MCF 10A (cell line): ENCODE measurements around the gene AZIN2. TPM values are rescaled to one million over a fixed set of nuclear protein-coding genes. Genes with fewer than 3 reads are reported as not detected.
"Not testable (repeated sequence)": the region's sequence is repeated elsewhere in the genome, so short reads cannot be mapped to it uniquely, and the experiment has no call there.

ENCODE experiments used
- BruUV-seq: library from RNA; stranded (reverse); fragments of 400-500 nt; replicated peaks from 2 replicates; lab custom pipeline; 2021; lab: Mats Ljungman, UMichigan
- CTCF ChIA-PET: fragments of 300-600 bp; sonication (Branson Sonifier 250); formaldehyde crosslinking; extraction: SDS; loops from one replicate; lab custom pipeline; 2021; ENCODE audit warnings: antibody characterized with exemption, inconsistent platforms; lab: Yijun Ruan, JAX
- POLR2A ChIA-PET: fragments of 300-600, 350-650 bp; sonication (Branson Sonifier 250); formaldehyde crosslinking; extraction: SDS; loops from one replicate; lab custom pipeline; 2020; ENCODE audit warnings: antibody characterized with exemption, inconsistent platforms; lab: Yijun Ruan, JAX
- DNase-seq: peaks from one replicate; pipeline ENCODE4 v3.0.0-alpha.2; 2018; ENCODE audit not compliant: unreplicated experiment
- H3K27ac Mint-ChIP-seq: one replicate; pipeline ENCODE4 v1.8.0; 2022; ENCODE audit warnings: mild to moderate bottlenecking, low read depth, mixed read lengths; ENCODE audit not compliant: unreplicated experiment
- H3K27me3 Mint-ChIP-seq: one replicate; pipeline ENCODE4 v1.8.0; 2022; ENCODE audit warnings: mixed read lengths; ENCODE audit not compliant: insufficient read depth, unreplicated experiment
- H3K36me3 Mint-ChIP-seq: one replicate; pipeline ENCODE4 v1.8.0; 2022; ENCODE audit warnings: mild to moderate bottlenecking, moderate library complexity, mixed read lengths; ENCODE audit not compliant: insufficient read depth, unreplicated experiment
- H3K4me1 Mint-ChIP-seq: one replicate; pipeline ENCODE4 v1.8.0; 2022; ENCODE audit warnings: mixed read lengths; ENCODE audit not compliant: insufficient read depth, unreplicated experiment
- H3K4me3 Mint-ChIP-seq: one replicate; pipeline ENCODE4 v1.8.0; 2022; ENCODE audit warnings: mild to moderate bottlenecking, moderate library complexity, mixed read lengths; ENCODE audit not compliant: unreplicated experiment
- H3K9me3 Mint-ChIP-seq: one replicate; pipeline ENCODE4 v1.8.0; 2022; ENCODE audit warnings: mixed read lengths; ENCODE audit not compliant: unreplicated experiment
- intact Hi-C: fragments of 100-400 bp; cut with micrococcal nuclease; formaldehyde crosslinking; loops from 2 replicates; pipeline ENCODE4 v1.14.1; 2022
- total RNA-seq: library from RNA; stranded (reverse); gene quantifications from 2 replicates; pipeline ENCODE4 v1.2.3, GENCODE V29; 2022
- TF ChIP-seq, protein P1 (sequence below): fragments of 200-600 bp; IDR thresholded peaks from one replicate; pipeline ENCODE4 v1.8.0; 2022; ENCODE audit warnings: antibody characterized with exemption, mild to moderate bottlenecking; ENCODE audit not compliant: unreplicated experiment

Gene AZIN2
- total RNA-seq, 1 experiment from 2014 or later = 1.6 TPM

DNA sequence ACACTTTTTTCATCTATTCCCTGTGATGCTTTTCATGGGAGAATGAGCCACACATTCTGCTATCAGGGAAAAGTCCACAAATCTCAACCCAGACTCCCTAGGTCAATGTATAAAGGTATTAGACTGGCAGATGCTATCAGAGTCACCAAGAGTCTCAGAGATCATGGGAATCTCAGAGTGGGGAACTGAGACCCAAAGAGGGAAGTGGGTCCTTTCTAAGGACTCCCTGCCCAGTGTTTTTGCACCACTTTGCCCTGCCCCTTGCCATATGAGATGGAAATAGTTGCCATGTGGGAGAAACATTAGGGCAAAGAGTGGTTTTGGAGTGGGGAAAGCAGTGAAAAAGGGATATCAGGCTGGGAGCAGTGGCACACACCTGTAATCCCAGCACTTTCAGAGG is 19.1 kb upstream of the AZIN2 start:
- H3K4me1 Mint-ChIP-seq = no peaks in the 10 kb centered on the region
- POLR2A ChIA-PET = interaction anchor here (1.4 kb wide), 1 partner anchor 11 kb away, joined by 3 read pairs; no protein-coding TSS in a partner anchor
- TF ChIP-seq, protein P1, sequence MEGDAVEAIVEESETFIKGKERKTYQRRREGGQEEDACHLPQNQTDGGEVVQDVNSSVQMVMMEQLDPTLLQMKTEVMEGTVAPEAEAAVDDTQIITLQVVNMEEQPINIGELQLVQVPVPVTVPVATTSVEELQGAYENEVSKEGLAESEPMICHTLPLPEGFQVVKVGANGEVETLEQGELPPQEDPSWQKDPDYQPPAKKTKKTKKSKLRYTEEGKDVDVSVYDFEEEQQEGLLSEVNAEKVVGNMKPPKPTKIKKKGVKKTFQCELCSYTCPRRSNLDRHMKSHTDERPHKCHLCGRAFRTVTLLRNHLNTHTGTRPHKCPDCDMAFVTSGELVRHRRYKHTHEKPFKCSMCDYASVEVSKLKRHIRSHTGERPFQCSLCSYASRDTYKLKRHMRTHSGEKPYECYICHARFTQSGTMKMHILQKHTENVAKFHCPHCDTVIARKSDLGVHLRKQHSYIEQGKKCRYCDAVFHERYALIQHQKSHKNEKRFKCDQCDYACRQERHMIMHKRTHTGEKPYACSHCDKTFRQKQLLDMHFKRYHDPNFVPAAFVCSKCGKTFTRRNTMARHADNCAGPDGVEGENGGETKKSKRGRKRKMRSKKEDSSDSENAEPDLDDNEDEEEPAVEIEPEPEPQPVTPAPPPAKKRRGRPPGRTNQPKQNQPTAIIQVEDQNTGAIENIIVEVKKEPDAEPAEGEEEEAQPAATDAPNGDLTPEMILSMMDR = no peak
- intact Hi-C loops = no loop called here
- DNase-seq = no peak
- H3K4me3 Mint-ChIP-seq = no peak overlapping the region
- CTCF ChIA-PET = interaction anchor here (0.6 to 1.4 kb wide), 4 partner anchors 18 to 186 kb away, joined by 3 to 6 read pairs (median 4); no protein-coding TSS in a partner anchor
- BruUV-seq = no TSS peak
- no peaks in the 10 kb centered on the region for H3K36me3 Mint-ChIP-seq
- no peaks in the 10 kb centered on the region for H3K27me3 Mint-ChIP-seq
- H3K9me3 Mint-ChIP-seq = peaks cover 34% of the 10 kb centered on the region
- H3K27ac Mint-ChIP-seq = no peak overlapping the region

DNA sequence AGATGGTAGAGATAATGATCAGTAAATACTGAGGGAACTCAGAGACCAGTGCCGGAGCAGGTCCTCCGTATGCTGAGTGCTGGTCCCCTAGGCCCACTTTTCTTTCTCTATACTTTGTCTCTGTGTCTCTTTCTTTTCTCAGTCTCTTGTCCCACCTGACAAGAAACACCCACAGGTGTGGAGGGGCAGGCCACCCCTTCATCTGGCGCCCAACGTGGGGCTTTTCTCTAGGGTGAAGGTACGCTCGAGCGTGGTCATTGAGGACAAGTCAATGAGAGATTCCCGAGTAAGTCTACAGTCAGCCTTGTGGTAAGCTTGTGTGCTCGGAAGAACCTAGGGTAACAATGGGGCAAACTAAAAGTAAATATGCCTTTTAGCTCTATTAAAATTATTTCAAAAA is 16.7 kb upstream of the AZIN2 start:
- CTCF ChIA-PET = interaction anchor here (1.2 kb wide), 1 partner anchor 395 kb away, joined by 3 read pairs; no protein-coding TSS in a partner anchor
- DNase-seq, H3K4me3 Mint-ChIP-seq, BruUV-seq, intact Hi-C loops, H3K27ac Mint-ChIP-seq, H3K36me3 Mint-ChIP-seq, H3K27me3 Mint-ChIP-seq: not testable (repeated sequence)
- POLR2A ChIA-PET = interaction anchor here (0.6 to 0.8 kb wide), 3 partner anchors 8 to 642 kb away, joined by 3 to 4 read pairs (median 3); no protein-coding TSS in a partner anchor
- H3K4me1 Mint-ChIP-seq = peaks cover 14% of the 10 kb centered on the region
- peaks cover 34% of the 10 kb centered on the region for H3K9me3 Mint-ChIP-seq

DNA sequence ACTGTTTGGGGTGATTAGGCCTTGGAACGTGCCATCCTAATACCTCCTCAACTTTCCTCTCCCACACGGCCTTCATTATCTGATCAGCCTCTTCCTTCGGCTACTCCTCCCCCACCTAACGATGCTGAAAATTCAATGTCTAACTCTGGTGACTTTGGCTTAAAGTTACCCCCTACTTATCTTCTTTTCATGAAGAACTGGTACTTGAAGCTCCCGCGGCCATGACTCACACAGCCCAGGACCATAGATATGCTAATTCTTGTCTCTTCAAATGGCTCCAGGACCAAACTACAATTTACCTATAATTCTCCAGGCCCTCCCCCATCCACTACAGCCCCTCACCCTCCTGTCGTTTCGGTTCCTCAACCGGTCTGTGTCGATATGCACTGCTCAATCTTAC is 15.7 kb upstream of the AZIN2 start:
- ChIA-PET CTCF (interaction anchor here (0.7 to 1.2 kb wide), 2 partner anchors 119 to 394 kb away, joined by 3 read pairs; no protein-coding TSS in a partner anchor), POLR2A (interaction anchor here (0.8 to 1.5 kb wide), 2 partner anchors 9 to 10 kb away, joined by 3 to 4 read pairs; no protein-coding TSS in a partner anchor)
- Mint-ChIP-seq H3K4me1 (peaks cover 14% of the 10 kb centered on the region), H3K36me3 (no peaks in the 10 kb centered on the region), H3K4me3 (no peak overlapping the region), H3K9me3 (peaks cover 35% of the 10 kb centered on the region), H3K27me3 (no peaks in the 10 kb centered on the region), H3K27ac (no peak overlapping the region)
- TF ChIP-seq, protein P1 = no peak
- BruUV-seq = no TSS peak
- intact Hi-C loops = no loop called here
- no peak for DNase-seq

DNA sequence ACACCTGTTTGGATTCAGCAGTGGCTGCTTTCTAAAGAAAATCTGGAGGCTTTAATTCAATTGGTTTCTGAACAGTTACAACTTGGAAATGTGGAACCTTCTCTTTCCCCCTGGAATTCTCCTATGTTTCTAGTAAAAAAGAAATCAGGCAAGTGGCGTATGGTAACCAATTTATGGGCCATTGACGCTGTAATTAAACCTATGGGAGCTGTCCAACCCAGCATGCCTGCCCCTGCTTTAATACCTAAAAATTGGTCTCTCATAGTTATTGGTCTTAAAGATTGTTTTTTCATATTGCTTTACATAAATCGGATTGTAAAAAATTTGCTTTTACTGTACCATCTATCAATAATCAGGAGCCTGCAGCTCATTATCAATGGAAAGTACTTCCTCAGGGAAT is 14.5 kb upstream of the AZIN2 start:
- DNase-seq, intact Hi-C loops, H3K4me3 Mint-ChIP-seq, H3K27me3 Mint-ChIP-seq, BruUV-seq, H3K27ac Mint-ChIP-seq, H3K36me3 Mint-ChIP-seq: not testable (repeated sequence)
- ChIA-PET POLR2A (interaction anchor here (0.7 to 2.4 kb wide), 3 partner anchors 11 to 101 kb away, joined by 3 to 18 read pairs (median 4); partner anchors contain the start of gene AZIN2), CTCF (interaction anchor here (1.0 to 1.1 kb wide), 2 partner anchors 10 to 11 kb away, joined by 3 to 4 read pairs; no protein-coding TSS in a partner anchor)
- Mint-ChIP-seq H3K4me1 (peaks cover 14% of the 10 kb centered on the region), H3K9me3 (peaks cover 43% of the 10 kb centered on the region)

DNA sequence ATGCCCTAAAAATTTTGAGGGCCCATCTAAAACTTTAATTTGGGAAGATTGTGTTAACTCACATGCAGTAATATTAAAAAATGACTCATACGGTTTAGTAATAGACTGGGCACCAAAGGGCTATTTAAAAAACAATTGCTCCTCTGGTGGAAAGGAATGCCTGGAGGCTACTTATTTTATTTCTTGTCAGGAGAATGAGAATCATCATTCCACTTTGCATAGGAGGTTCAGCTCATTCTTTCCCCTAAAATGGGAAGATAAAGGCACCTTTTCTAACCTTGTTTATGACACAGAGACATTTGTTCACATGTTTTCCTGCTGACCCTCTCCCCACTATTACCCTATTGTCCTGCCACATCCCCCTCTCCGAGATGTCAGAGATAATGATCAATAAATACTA is 12.8 kb upstream of the AZIN2 start:
- Mint-ChIP-seq H3K9me3 (peaks cover 34% of the 10 kb centered on the region), H3K4me1 (peaks cover 14% of the 10 kb centered on the region)
- POLR2A ChIA-PET = interaction anchor here (0.6 to 2.4 kb wide), 5 partner anchors 12 to 103 kb away, joined by 3 to 18 read pairs (median 3); partner anchors contain the start of genes AZIN2 and RNF19B
- H3K27ac Mint-ChIP-seq, intact Hi-C loops, H3K4me3 Mint-ChIP-seq, H3K27me3 Mint-ChIP-seq, BruUV-seq, H3K36me3 Mint-ChIP-seq, CTCF ChIA-PET: not testable (repeated sequence)
- peak; percentile 25 for DNase-seq
